H1 (cell line): ENCODE results near the gene TTC9. TPM values are rescaled to one million over a fixed set of nuclear protein-coding genes. Genes with fewer than 3 reads are reported as not detected.

Experiments used
- BCL11A ChIP-seq, 2 experiments: IDR thresholded peaks; one replicate each; pipeline ENCODE4 v1.6.1; 2011; ENCODE audit warnings: low read depth in 2 of 2, low read length in 2 of 2, mild to moderate bottlenecking in 2 of 2
- CEBPB ChIP-seq: IDR thresholded peaks from 2 replicates; pipeline ENCODE4 v1.6.1; 2012; ENCODE audit warnings: low read depth, low read length
- EP300 ChIP-seq, 2 experiments: IDR thresholded peaks; 1 replicate in 1 of 2; 2 replicates in 1 of 2; pipeline ENCODE4 v1.6.1; 2011 to 2012; ENCODE audit warnings: low read depth in 2 of 2, low read length in 2 of 2, mild to moderate bottlenecking in 2 of 2, borderline replicate concordance in 1 of 2, inconsistent platforms in 1 of 2, moderate library complexity in 1 of 2
- FOSL1 ChIP-seq: IDR thresholded peaks from 2 replicates; pipeline ENCODE4 v1.6.1; 2011; ENCODE audit warnings: mild to moderate bottlenecking, low read depth, low read length, moderate library complexity; ENCODE audit not compliant: insufficient read depth
- JUND ChIP-seq: IDR thresholded peaks from 2 replicates; pipeline ENCODE4 v1.6.1; 2011; ENCODE audit warnings: mild to moderate bottlenecking, improper control_type of control experiment, low read length
- PHF8 ChIP-seq: fragments of 200-600 bp; sonication (generic); conservative IDR thresholded peaks from 2 replicates; pipeline ENCODE4 v1.7.1; 2012; ENCODE audit warnings: low read depth, mild to moderate bottlenecking, inconsistent platforms, low read length, moderate library complexity
- RXRA ChIP-seq: IDR thresholded peaks from 2 replicates; pipeline ENCODE4 v1.6.1; 2011; ENCODE audit warnings: low read depth, mild to moderate bottlenecking, low read length, moderate library complexity; ENCODE audit not compliant: insufficient read depth
- polyA plus RNA-seq, 7 experiments: library from polyadenylated mRNA; depleted of rRNA in 3 of 7; stranded (reverse) in 5 of 7; unstranded in 2 of 7; fragments of >200 nt in 5 of 7; fragments of 200-250 nt in 2 of 7; gene quantifications; 1 replicate in 5 of 7; 2 replicates in 1 of 7; 4 replicates in 1 of 7; pipeline versions ENCODE4 v1.2.1 to v1.2.3, GENCODE V29; 2011 to 2013; ENCODE audit warnings: missing spikeins in 2 of 7, mixed read lengths in 2 of 7
- total RNA-seq: library from RNA; stranded (reverse); fragmentation: NEBNext Ultra II Directional; extraction: Animal tissue kit (Norgen Biotek cat#: 25700); gene quantifications from 2 replicates; pipeline ENCODE4 v1.2.1, GENCODE V29; 2021

TTC9 gene
- total and polyA plus RNA-seq, 2 of the 8 experiments (the other 6 are each of a cell fraction or from before 2014, with no cell fraction given): 21.0 to 29.5 TPM

DNA sequence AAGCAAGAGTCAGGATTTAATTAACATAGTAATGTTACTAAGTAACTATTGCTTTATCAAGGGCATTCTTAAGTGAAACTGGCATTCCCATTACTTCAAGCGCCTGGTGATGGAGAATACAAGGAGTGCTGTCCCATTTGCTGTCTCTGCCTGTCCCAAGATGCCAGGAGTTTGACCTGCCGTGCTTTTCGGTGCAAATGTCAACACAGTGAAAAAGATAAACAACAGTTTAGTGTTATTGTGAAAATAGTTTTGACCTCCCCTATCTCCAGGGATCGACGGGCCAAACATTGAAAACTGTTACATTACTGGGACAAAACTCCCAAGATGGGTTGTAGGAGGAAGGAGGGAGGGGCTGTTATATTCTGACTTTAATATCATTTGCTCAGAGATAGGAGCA is 74.8 kb downstream of the TTC9 start (continued):
- no peak for TF ChIP-seq JUND
- TF ChIP-seq FOSL1: no peak
- TF ChIP-seq PHF8: no peak
- TF ChIP-seq RXRA: no peak
- TF ChIP-seq BCL11A (IDR thresholded peaks at IDR 0.05; ENCODE audit: low read depth in 2 of 2, low read length in 2 of 2): no peak
- TF ChIP-seq CEBPB: no peak
- no peak for TF ChIP-seq EP300 (IDR thresholded peaks at IDR 0.05; ENCODE audit: borderline replicate concordance in 1 of 2, low read depth in 2 of 2, low read length in 2 of 2)
